ENCODE results near the gene ZNF813. TPM values are rescaled to one million over a fixed set of nuclear protein-coding genes. Genes with fewer than 3 reads are reported as not detected.
A peak's percentile ranks its signal among the peaks of the same experiment; 100 is the strongest.
"Not testable (repeated sequence)": the region's sequence is repeated elsewhere in the genome, so short reads cannot be mapped to it uniquely, and the experiment has no call there.

The ZNF813 gene
- total and polyA plus RNA-seq, 10 donors, result 1.1 to 7.5 (median 4.4) TPM

GRCh38 chr19:53509845-53510244, 42.3 kb downstream of the ZNF813 start:
- no peak overlapping the region for H3K4me3 ChIP-seq
- H3K27me3 ChIP-seq (replicated peaks in 1 of 7), result peaks cover 0 to 5% (median 0%) of the 10 kb centered on the region in 7 donors
- peaks cover 0 to 5% (median 0%) of the 10 kb centered on the region in 6 donors for H3K4me1 ChIP-seq
- intact Hi-C loops (cut with DNase I; ENCODE audit: low total_unique reads), result loop anchor here (10.0 kb wide), 1 partner anchor 85 kb away; no protein-coding TSS in a partner anchor
- H3K9me3 ChIP-seq, result peaks cover 0 to 10% (median 0%) of the 10 kb centered on the region in 8 donors
- DNase-seq, result no peak
- WGBS, 5 donors, result 65 to 78% (median 73%) methylated on average over 5 of the region's 5 CpGs
- H3K27ac ChIP-seq, result no peak overlapping the region
- TF ChIP-seq CTCF (IDR thresholded peaks at IDR 0.05 in 8 of 11, conservative IDR thresholded peaks at IDR 0.05 in 3 of 11), result no peak
- no peaks in the 10 kb centered on the region for H3K36me3 ChIP-seq

- peaks cover 0 to 10% (median 0%) of the 10 kb centered on the region in 8 donors for H3K9me3 ChIP-seq
- intact Hi-C loops (cut with DNase I; ENCODE audit: low total_unique reads), result loop anchor here (10.0 kb wide), 1 partner anchor 87 kb away; no protein-coding TSS in a partner anchor
- no peak for DNase-seq
- H3K4me3 ChIP-seq, result no peak overlapping the region
- H3K4me1 ChIP-seq, result peaks cover 0 to 5% (median 0%) of the 10 kb centered on the region in 6 donors
- H3K36me3 ChIP-seq, result no peaks in the 10 kb centered on the region
- no peak overlapping the region for H3K27ac ChIP-seq
- TF ChIP-seq CTCF (IDR thresholded peaks at IDR 0.05 in 8 of 11, conservative IDR thresholded peaks at IDR 0.05 in 3 of 11), result no peak
- TF ChIP-seq POLR2AphosphoS5 (IDR thresholded peaks at IDR 0.05), result no peak
- TF ChIP-seq POLR2A (IDR thresholded peaks at IDR 0.05), result no peak
- H3K27me3 ChIP-seq (replicated peaks in 1 of 7), result no peaks in the 10 kb centered on the region
- 93 to 98% (median 97%) methylated on average over 2 of the region's 2 CpGs for WGBS, 5 donors
These were observed 43.8 kb downstream of the ZNF813 start for GRCh38 chr19:53511357-53511756.

GRCh38 chr19:53511933-53512374, 44.4 kb downstream of the ZNF813 start:
- Histone ChIP-seq H3K36me3 (no peaks in the 10 kb centered on the region), H3K4me3 (no peak overlapping the region), H3K27me3 (replicated peaks in 1 of 7) (no peaks in the 10 kb centered on the region), H3K9me3 (peaks cover 0 to 9% (median 0%) of the 10 kb centered on the region in 8 donors), H3K4me1 (peaks cover 0 to 5% (median 0%) of the 10 kb centered on the region in 6 donors), H3K27ac (no peak overlapping the region)
- no peak for DNase-seq
- intact Hi-C loops (cut with DNase I; ENCODE audit: low total_unique reads), result loop anchor here (10.0 kb wide), 1 partner anchor 87 kb away; no protein-coding TSS in a partner anchor
- TF ChIP-seq POLR2AphosphoS5 (IDR thresholded peaks at IDR 0.05) (no peak), POLR2A (IDR thresholded peaks at IDR 0.05) (no peak), CTCF (IDR thresholded peaks at IDR 0.05 in 8 of 11, conservative IDR thresholded peaks at IDR 0.05 in 3 of 11) (peak; percentile 33 to 76 (median 62))
- WGBS, 5 donors, result 14 to 40% (median 37%) methylated on average over 7 to 11 of the region's 11 CpGs

- intact Hi-C loops (cut with DNase I; ENCODE audit: low total_unique reads), result loop anchor here (10.0 kb wide), 1 partner anchor 90 kb away; no protein-coding TSS in a partner anchor
- WGBS, 5 donors, result 89 to 99% (median 94%) methylated on average over 3 of the region's 3 CpGs
- not testable (repeated sequence) for H3K27me3 ChIP-seq (replicated peaks in 1 of 7); H3K4me1 ChIP-seq; DNase-seq; H3K27ac ChIP-seq; H3K4me3 ChIP-seq; H3K36me3 ChIP-seq
- peaks cover 0 to 32% (median 15%) of the 10 kb centered on the region in 8 donors for H3K9me3 ChIP-seq
These were observed 47.5 kb downstream of the ZNF813 start for GRCh38 chr19:53515047-53515446.

Measured in spleen (tissue), 11 donors.